ENCODE data around the gene FBXO34. TPM values are rescaled to one million over a fixed set of nuclear protein-coding genes. Genes with fewer than 3 reads are reported as not detected.

Gene FBXO34
- total and polyA plus RNA-seq, 9 of the 15 experiments (the other 6 are each of a cell fraction or from before 2014, with no cell fraction given) = 6.3 to 24.9 (median 16.2) TPM

DNA sequence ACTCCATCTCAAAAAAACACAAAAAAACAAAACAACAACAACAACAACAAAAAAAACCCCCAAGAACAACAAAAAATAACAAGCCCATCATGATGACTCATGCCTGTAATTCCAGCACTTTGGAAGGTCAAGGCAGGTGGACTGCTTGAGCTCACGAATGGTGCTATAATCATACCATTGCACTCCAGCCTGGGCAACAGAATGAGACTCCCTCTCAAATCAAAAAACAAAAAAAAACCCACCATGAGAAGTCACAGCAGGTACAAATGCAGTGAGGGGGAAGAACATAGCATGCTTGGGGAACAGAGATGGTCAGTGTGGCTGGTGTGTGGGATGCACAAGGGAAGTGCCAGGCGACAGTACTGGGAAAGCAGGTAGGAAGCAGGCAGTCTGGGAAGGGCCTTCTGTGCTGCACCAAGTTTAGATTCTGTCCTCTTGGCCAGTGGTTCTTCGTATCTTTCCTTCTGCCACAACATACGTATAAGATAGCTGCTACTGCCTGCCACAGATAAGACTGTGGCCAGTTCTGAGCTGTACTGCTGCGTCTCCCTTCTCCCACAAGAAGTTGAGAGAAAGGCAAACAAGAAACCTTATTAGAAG lies 112.4 kb downstream of the FBXO34 start (continued):
- TF ChIP-seq PCBP2 (IDR thresholded peaks at IDR 0.05; ENCODE audit: low read depth, low read length, poor library complexity, severe bottlenecking) (no peak), BRF1 (IDR thresholded peaks at IDR 0.05; ENCODE audit: borderline replicate concordance, extremely low read depth, insufficient read length) (no peak), ZNF644 (tag; IDR thresholded peaks at IDR 0.05; ENCODE audit: low read depth) (peak; percentile 81; the same call in 1 of the 2 replicates), MTF1 (CRISPR knock-in tag; IDR thresholded peaks at IDR 0.05; ENCODE audit: borderline replicate concordance) (no peak), BRD4 (IDR thresholded peaks at IDR 0.05) (no peak), ZKSCAN1 (IDR thresholded peaks at IDR 0.05; ENCODE audit: low read depth, low read length) (no peak), MBD2 (IDR thresholded peaks at IDR 0.05; ENCODE audit: borderline replicate concordance, low read depth) (no peak), KAT8 (IDR thresholded peaks at IDR 0.05; ENCODE audit: low read depth) (no peak), KAT7 (CRISPR knock-in tag; IDR thresholded peaks at IDR 0.05; ENCODE audit: borderline replicate concordance) (no peak), SNRNP70 (optimal IDR thresholded peaks at IDR 0.05; ENCODE audit: low read depth, low read length) (no peak), RFX1 (IDR thresholded peaks at IDR 0.05) (no peak), ZNF324 (CRISPR knock-in tag; IDR thresholded peaks at IDR 0.05) (no peak), ZNF253 (CRISPR knock-in tag; conservative IDR thresholded peaks at IDR 0.05) (no peak), MECOM (CRISPR knock-in tag; IDR thresholded peaks at IDR 0.05) (no peak), ZNF23 (CRISPR knock-in tag; IDR thresholded peaks at IDR 0.05) (no peak), TEAD1 (CRISPR knock-in tag; IDR thresholded peaks at IDR 0.05) (0 out of 4 replicates have a peak, but pooled peaks of 1 of the 2 experiments have one; percentile 19), NCOA4 (IDR thresholded peaks at IDR 0.05; ENCODE audit: partially characterized antibody) (no peak), E2F3 (CRISPR knock-in tag; IDR thresholded peaks at IDR 0.05) (no peak), ZNF584 (CRISPR knock-in tag; IDR thresholded peaks at IDR 0.05; ENCODE audit: low read depth) (no peak)
- TF ChIP-seq, protein P1, sequence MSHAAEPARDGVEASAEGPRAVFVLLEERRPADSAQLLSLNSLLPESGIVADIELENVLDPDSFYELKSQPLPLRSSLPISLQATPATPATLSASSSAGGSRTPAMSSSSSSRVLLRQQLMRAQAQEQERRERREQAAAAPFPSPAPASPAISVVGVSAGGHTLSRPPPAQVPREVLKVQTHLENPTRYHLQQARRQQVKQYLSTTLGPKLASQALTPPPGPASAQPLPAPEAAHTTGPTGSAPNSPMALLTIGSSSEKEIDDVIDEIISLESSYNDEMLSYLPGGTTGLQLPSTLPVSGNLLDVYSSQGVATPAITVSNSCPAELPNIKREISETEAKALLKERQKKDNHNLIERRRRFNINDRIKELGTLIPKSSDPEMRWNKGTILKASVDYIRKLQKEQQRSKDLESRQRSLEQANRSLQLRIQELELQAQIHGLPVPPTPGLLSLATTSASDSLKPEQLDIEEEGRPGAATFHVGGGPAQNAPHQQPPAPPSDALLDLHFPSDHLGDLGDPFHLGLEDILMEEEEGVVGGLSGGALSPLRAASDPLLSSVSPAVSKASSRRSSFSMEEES (CRISPR knock-in tag; IDR thresholded peaks at IDR 0.05) = no peak
- TF ChIP-seq, protein P2, sequence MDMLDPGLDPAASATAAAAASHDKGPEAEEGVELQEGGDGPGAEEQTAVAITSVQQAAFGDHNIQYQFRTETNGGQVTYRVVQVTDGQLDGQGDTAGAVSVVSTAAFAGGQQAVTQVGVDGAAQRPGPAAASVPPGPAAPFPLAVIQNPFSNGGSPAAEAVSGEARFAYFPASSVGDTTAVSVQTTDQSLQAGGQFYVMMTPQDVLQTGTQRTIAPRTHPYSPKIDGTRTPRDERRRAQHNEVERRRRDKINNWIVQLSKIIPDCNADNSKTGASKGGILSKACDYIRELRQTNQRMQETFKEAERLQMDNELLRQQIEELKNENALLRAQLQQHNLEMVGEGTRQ (CRISPR knock-in tag; IDR thresholded peaks at IDR 0.05) = no peak
- TF ChIP-seq, protein P3, sequence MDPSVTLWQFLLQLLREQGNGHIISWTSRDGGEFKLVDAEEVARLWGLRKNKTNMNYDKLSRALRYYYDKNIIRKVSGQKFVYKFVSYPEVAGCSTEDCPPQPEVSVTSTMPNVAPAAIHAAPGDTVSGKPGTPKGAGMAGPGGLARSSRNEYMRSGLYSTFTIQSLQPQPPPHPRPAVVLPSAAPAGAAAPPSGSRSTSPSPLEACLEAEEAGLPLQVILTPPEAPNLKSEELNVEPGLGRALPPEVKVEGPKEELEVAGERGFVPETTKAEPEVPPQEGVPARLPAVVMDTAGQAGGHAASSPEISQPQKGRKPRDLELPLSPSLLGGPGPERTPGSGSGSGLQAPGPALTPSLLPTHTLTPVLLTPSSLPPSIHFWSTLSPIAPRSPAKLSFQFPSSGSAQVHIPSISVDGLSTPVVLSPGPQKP (CRISPR knock-in tag; IDR thresholded peaks at IDR 0.05) = no peak
- TF ChIP-seq, protein P4, sequence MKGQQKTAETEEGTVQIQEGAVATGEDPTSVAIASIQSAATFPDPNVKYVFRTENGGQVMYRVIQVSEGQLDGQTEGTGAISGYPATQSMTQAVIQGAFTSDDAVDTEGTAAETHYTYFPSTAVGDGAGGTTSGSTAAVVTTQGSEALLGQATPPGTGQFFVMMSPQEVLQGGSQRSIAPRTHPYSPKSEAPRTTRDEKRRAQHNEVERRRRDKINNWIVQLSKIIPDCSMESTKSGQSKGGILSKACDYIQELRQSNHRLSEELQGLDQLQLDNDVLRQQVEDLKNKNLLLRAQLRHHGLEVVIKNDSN (CRISPR knock-in tag; IDR thresholded peaks at IDR 0.05) = no peak
- TF ChIP-seq, protein P5, sequence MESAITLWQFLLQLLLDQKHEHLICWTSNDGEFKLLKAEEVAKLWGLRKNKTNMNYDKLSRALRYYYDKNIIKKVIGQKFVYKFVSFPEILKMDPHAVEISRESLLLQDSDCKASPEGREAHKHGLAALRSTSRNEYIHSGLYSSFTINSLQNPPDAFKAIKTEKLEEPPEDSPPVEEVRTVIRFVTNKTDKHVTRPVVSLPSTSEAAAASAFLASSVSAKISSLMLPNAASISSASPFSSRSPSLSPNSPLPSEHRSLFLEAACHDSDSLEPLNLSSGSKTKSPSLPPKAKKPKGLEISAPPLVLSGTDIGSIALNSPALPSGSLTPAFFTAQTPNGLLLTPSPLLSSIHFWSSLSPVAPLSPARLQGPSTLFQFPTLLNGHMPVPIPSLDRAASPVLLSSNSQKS (CRISPR knock-in tag; IDR thresholded peaks at IDR 0.05) = no peak
